Measurements from ENCODE around the gene MLEC. TPM values are rescaled to one million over a fixed set of nuclear protein-coding genes. Genes with fewer than 3 reads are reported as not detected.

The MLEC gene
- total RNA-seq, 2 experiments from 2014 or later = 74.5 to 96.2 TPM

DNA sequence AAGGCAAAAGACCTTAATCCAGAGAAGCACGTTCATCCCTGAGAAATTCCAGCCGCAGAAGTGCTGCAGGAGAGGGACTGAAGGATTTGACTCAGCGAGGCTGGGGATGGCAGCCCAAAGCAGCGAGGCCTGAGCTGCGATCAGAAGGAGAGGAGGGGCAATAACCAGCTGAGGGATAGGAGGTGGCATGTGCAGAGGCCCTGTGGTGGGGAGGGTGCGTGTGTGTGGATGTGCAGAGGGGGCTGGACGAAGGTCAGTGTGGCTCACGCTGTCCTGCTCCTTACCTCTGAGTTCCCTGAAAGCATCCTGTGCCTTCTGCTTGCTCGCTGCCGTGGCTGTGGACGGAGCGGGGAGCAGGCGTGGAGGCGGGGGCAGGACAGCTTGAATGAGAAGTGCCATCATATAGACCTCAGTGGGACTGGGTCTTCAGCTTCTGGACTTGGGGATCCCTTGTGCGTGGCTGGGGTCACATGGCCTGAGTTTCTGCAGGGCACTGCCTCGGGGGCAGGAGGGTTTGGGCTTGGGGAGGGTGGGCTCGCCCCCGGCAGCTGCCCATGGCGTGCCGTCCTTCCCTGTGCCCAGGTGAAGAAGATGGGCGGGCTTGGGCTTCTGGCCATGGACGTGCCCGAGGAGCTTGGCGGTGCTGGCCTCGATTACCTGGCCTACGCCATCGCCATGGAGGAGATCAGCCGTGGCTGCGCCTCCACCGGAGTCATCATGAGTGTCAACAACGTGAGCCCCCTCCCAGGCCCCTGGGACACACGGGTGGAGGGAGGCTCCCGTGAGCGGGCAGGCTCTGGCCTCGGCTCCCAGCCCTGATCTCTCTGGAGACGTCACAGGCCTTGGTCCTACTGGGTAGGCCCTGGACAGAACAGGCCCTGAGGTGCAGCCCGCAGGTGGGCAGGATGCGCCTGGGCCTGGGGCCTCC is 49.7 kb downstream of the MLEC start:
- CTCF ChIA-PET = no interaction called here
- Mint-ChIP-seq H3K27ac (no peak overlapping the region), H3K4me1 (no peaks in the 10 kb centered on the region), H3K27me3 (no peaks in the 10 kb centered on the region), H3K9me3 (ENCODE audit: low read depth) (no peaks in the 10 kb centered on the region), H3K4me3 (no peak overlapping the region), H3K36me3 (peaks cover 4% of the 10 kb centered on the region)
- no peak for ATAC-seq
- DNase-seq = no peak

DNA sequence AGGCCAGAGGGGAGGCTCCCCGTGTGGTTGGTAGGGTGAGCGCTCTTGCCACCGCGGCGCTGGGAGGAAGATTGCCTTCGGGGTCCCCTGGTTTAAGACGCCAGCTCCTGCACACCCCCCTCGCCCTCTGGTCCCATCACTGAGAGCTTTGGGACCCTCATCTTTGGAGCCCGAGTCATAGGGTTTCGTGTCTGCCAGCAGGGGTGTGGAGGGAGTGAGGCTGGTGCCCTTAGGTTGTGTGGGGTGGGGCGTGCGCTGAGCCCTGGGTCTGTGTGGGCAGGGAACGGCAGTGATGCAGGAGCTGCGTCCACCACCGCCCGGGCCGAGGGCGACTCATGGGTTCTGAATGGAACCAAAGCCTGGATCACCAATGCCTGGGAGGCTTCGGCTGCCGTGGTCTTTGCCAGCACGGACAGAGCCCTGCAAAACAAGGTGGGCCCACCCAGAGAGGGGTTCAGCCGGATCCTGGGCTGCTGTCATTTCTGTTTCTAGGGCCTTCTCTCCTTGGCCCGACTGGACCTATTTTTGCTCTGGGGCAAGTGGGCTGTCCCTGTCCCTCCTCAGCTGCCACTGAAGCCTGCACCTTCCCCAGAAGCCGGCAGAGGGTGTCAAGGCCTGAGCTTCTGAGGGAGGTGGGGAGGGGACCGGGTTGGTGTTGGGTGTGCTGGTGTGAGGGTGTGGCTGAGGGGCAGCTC is 50.8 kb downstream of the MLEC start:
- DNase-seq (no peak), ATAC-seq (no peak)
- no peaks in the 10 kb centered on the region for H3K9me3 Mint-ChIP-seq (ENCODE audit: low read depth)
- no peak overlapping the region for H3K27ac Mint-ChIP-seq
- H3K4me3 Mint-ChIP-seq = no peak overlapping the region
- H3K4me1 Mint-ChIP-seq = no peaks in the 10 kb centered on the region
- CTCF ChIA-PET = no interaction called here
- H3K27me3 Mint-ChIP-seq = no peaks in the 10 kb centered on the region
- peaks cover 2% of the 10 kb centered on the region for H3K36me3 Mint-ChIP-seq

DNA sequence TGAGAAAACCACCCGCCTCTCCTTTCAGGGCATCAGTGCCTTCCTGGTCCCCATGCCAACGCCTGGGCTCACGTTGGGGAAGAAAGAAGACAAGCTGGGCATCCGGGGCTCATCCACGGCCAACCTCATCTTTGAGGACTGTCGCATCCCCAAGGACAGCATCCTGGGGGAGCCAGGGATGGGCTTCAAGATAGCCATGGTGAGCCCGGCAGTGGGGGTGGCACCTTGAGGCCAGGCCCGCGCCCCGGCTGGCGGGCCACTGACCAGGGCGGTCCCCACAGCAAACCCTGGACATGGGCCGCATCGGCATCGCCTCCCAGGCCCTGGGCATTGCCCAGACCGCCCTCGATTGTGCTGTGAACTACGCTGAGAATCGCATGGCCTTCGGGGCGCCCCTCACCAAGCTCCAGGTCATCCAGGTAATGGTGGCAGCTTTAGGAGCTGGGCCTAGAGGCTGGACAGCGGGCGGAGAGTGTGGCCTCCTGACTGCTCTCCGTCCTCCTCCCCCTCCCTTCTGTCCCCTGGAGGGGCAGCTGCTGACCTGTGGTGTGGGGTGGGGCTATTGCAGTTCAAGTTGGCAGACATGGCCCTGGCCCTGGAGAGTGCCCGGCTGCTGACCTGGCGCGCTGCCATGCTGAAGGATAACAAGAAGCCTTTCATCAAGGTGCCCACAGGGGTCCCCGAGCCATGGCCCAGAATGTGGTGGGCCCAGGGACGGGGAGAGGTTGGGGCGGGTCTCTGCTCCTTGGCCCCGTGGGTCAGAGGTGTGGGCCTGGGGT is 51.5 kb downstream of the MLEC start:
- no peaks in the 10 kb centered on the region for H3K4me1 Mint-ChIP-seq
- H3K27me3 Mint-ChIP-seq = no peaks in the 10 kb centered on the region
- CTCF ChIA-PET = no interaction called here
- H3K4me3 Mint-ChIP-seq = no peak overlapping the region
- no peak overlapping the region for H3K27ac Mint-ChIP-seq
- no peaks in the 10 kb centered on the region for H3K9me3 Mint-ChIP-seq (ENCODE audit: low read depth)
- ATAC-seq = no peak
- peaks cover 2% of the 10 kb centered on the region for H3K36me3 Mint-ChIP-seq
- DNase-seq = no peak

DNA sequence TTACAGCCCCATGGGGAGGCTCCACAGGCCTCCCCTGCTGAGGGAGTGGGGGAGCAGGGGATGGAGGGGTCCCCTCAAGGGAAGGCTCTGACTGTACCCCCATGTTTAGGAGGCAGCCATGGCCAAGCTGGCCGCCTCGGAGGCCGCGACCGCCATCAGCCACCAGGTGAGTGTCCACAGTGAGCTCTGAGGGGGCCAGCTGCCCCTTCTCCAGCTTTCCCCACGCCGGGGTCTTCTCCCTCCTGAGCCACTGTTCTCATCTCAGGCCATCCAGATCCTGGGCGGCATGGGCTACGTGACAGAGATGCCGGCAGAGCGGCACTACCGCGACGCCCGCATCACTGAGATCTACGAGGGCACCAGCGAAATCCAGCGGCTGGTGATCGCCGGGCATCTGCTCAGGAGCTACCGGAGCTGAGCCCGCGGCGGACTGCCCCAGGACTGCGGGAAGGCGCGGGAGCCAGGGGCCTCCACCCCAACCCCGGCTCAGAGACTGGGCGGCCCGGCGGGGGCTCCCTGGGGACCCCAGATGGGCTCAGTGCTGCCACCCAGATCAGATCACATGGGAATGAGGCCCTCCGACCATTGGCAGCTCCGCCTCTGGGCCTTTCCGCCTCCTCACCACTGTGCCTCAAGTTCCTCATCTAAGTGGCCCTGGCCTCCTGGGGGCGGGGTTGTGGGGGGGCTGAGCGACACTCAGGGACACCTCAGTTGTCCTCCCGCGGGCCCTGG is 52.2 kb downstream of the MLEC start:
- H3K9me3 Mint-ChIP-seq (ENCODE audit: low read depth) = no peaks in the 10 kb centered on the region
- ATAC-seq (no peak), DNase-seq (no peak)
- H3K27ac Mint-ChIP-seq = no peak overlapping the region
- CTCF ChIA-PET = no interaction called here
- no peaks in the 10 kb centered on the region for H3K4me1 Mint-ChIP-seq
- H3K4me3 Mint-ChIP-seq = no peak overlapping the region
- H3K27me3 Mint-ChIP-seq = no peaks in the 10 kb centered on the region
- H3K36me3 Mint-ChIP-seq = no peaks in the 10 kb centered on the region

DNA sequence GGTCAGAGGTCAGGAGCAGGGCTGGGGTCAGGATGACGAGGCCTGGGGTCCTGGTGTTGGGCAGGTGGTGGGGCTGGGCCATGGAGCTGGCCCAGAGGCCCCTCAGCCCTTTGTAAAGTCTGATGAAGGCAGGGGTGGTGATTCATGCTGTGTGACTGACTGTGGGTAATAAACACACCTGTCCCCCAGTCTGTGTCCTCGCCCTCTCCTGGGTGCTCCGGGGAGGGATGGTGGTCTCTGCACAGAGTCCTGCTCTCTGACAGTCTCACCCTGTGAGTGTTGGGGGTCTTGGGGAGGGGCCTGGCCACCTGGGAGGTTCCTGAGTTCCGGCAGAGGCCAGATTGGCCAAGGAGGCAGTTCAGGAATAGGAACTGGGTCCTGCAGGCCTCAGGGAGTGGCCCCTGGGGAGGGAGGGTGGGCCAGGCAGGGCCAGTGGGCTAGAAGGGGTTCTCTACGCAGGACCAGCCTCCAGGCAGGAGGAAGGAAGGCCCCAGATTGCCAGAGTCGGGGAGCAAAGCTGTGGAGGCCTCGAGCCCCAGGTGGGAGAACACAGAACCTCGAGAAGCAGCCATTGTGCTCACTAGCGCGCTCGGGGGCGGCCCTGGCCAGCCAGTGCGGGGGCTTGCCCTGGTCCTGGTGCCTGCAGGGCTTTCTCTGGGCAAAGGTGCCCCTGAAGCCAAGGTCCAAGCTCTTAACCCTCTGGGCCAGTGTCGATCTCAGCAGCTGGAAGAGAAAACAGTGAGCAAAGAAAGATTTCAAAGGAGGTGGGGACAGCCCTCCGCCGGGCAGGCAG is 53.1 kb downstream of the MLEC start:
- H3K4me1 Mint-ChIP-seq = no peaks in the 10 kb centered on the region
- CTCF ChIA-PET = no interaction called here

DNA sequence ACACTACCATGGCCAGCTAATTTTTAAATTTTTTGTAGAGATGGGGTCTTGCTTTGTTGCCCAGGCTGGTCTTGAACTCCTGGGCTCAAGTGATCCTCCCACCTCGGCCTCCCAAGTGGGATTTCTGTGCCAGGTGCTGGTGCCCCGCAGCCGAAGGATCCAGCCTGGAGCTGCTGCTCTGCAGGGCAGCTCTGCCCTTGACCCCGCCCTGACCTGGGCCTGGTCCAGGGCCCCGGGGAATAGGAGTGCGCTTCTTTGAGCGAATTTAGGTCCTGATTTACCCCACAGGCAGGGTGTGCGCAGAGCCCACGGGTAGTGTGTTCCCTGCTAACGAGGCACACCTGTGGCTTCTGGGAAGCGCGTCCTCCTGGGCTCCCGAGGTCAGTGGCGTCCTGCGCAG is 53.9 kb downstream of the MLEC start:
- DNase-seq (no peak), ATAC-seq (no peak)
- Mint-ChIP-seq H3K4me1 (no peaks in the 10 kb centered on the region), H3K9me3 (ENCODE audit: low read depth) (no peaks in the 10 kb centered on the region), H3K27ac (no peak overlapping the region), H3K36me3 (no peaks in the 10 kb centered on the region), H3K27me3 (no peaks in the 10 kb centered on the region), H3K4me3 (no peak overlapping the region)
- CTCF ChIA-PET = no interaction called here

More for the DNA sequence above, 53.1 kb downstream of the MLEC start:
- ATAC-seq = no peak
- no peaks in the 10 kb centered on the region for H3K9me3 Mint-ChIP-seq (ENCODE audit: low read depth)
- DNase-seq = no peak
- H3K36me3 Mint-ChIP-seq = no peaks in the 10 kb centered on the region
- H3K27me3 Mint-ChIP-seq = no peaks in the 10 kb centered on the region
- H3K27ac Mint-ChIP-seq = no peak overlapping the region
- H3K4me3 Mint-ChIP-seq = no peak overlapping the region

DNA sequence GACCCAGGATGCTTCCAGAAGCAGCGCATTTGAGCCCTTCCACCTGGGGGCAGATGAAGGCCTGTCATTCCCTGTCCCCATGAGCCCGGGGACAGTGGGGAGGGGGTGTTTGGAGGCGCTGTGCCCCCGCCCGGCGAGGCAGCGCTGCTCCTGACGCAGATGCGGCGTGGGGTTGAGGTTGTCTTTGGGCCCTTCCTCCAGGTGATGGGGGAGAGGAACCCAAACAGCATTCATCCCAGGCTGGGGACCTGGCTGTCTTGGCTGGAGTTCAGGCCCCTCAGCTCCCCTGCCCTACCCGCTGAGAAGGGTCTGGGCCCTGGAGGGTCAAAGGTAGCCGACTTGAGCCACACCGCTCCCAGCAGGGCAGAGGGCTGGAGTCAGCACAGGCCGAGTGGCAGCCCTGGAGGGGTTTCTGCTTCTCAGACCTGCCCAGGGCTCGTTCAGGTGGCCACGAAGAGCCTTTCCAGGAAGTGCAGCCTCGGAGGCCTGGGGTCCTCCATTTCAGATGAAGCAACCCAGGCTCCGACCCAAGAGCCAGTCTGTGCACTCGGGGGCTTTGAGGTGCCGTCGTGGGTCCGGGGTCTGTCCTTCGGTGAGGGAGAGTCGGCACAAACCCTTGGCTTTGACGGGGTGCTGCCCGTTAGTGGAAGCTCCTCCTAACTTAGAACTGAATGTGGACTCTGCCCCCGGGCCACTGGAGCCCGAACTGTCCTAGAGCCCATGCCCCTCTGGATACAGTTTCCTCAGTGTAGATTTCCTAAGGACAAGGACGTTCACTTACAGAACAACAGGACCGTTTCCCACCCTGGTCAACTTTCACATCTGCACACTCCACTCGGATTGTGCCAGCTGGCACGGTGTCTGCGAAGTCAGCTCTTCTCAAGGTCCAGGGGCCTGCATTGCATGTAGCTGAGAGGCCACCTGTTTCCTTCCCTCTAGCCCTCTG is 54.8 kb downstream of the MLEC start:
- ATAC-seq (no peak), DNase-seq (no peak)
- CTCF ChIA-PET = no interaction called here
- H3K36me3 Mint-ChIP-seq = no peaks in the 10 kb centered on the region
- no peaks in the 10 kb centered on the region for H3K4me1 Mint-ChIP-seq
- H3K9me3 Mint-ChIP-seq (ENCODE audit: low read depth) = no peaks in the 10 kb centered on the region
- H3K27me3 Mint-ChIP-seq = no peaks in the 10 kb centered on the region
- H3K4me3 Mint-ChIP-seq = no peak overlapping the region
- H3K27ac Mint-ChIP-seq = no peak overlapping the region

DNA sequence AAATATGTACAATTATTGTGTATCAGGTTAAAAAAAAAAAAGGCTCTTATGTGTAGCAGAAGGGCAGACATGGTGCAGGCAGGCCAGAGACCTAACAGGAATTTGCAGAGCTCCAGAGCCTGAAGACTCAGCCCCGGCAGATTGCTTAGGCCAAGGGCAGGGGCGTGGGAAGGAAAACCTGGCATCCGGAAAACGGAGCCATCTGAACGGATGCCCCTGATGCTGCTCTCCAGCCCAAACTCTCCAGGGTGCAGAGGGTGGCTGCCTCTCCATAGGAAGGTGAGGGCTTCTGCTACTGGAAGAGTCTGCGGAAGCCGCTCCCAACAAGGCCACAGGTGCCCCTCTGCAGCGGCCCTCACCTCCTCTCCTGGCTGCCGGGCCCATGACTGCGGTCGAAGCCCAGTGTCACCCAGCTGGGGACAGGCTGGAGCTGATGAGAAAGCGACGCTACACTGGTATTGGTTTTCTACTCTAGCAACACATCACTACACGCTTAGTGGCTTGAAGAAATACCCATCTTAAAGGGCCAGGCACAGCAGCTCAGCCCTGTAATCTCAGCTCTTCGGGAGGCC is 58.1 kb downstream of the MLEC start:
- CTCF ChIA-PET = interaction anchor here (1.8 kb wide), 1 partner anchor 97 kb away, joined by 5 read pairs; no protein-coding TSS in a partner anchor

DNA sequence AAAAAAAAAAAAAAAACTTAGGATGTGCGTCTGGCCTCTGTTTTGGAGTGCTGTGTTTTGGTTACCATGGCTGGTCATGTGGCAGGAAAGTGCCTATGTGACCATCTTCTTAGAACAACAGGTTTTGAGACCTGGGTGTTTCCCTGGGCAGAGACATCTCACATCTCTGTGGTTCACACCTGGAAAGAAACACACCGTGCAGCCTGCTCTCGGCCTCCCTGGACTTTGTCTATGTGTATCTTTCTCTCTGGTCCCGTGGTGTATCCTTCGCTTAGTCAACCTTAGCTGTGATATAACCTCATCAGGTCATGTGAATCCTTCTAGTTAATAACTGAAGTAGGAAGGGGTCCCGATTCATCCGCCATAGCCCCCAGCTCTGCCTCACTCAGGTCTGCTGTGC is 61.3 kb downstream of the MLEC start:
- no peaks in the 10 kb centered on the region for H3K27me3 Mint-ChIP-seq
- no peaks in the 10 kb centered on the region for H3K9me3 Mint-ChIP-seq (ENCODE audit: low read depth)
- no peak for ATAC-seq
- no peak overlapping the region for H3K27ac Mint-ChIP-seq
- H3K4me3 Mint-ChIP-seq = no peak overlapping the region
- no peaks in the 10 kb centered on the region for H3K36me3 Mint-ChIP-seq
- DNase-seq = no peak
- CTCF ChIA-PET = no interaction called here
- no peaks in the 10 kb centered on the region for H3K4me1 Mint-ChIP-seq

More for the DNA sequence above, 58.1 kb downstream of the MLEC start:
- no peaks in the 10 kb centered on the region for H3K4me1 Mint-ChIP-seq
- no peak overlapping the region for H3K4me3 Mint-ChIP-seq
- no peaks in the 10 kb centered on the region for H3K9me3 Mint-ChIP-seq (ENCODE audit: low read depth)
- ATAC-seq (no peak), DNase-seq (no peak)
- no peaks in the 10 kb centered on the region for H3K27me3 Mint-ChIP-seq
- H3K36me3 Mint-ChIP-seq = no peaks in the 10 kb centered on the region
- no peak overlapping the region for H3K27ac Mint-ChIP-seq

DNA sequence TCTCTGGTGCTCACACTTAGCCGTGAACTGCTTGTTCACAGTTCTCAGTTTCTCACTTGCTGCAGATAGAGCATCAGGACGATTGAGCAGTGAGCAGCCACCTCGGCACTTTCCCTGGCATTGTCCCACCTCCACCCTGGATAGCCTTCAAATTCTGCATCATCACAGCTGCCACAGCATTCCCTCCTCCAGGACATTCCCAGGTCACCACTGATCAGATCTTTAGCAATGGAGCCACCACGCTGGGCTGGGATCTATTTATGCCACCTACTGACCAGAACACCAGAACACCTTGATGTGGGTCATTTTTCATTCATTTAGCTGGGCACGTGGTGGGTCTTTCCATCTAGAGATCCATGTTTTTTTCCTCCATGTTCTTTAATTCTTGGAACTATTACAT is 62.3 kb downstream of the MLEC start:
- peaks cover 2% of the 10 kb centered on the region for H3K9me3 Mint-ChIP-seq (ENCODE audit: low read depth)
- H3K4me3 Mint-ChIP-seq = no peak overlapping the region
- ATAC-seq (no peak), DNase-seq (no peak)
- no peaks in the 10 kb centered on the region for H3K4me1 Mint-ChIP-seq
- CTCF ChIA-PET = interaction anchor here (0.8 to 1.7 kb wide), 2 partner anchors 100 to 222 kb away, joined by 3 to 7 read pairs; no protein-coding TSS in a partner anchor
- peaks cover 1% of the 10 kb centered on the region for H3K36me3 Mint-ChIP-seq
- no peaks in the 10 kb centered on the region for H3K27me3 Mint-ChIP-seq
- H3K27ac Mint-ChIP-seq = no peak overlapping the region

DNA sequence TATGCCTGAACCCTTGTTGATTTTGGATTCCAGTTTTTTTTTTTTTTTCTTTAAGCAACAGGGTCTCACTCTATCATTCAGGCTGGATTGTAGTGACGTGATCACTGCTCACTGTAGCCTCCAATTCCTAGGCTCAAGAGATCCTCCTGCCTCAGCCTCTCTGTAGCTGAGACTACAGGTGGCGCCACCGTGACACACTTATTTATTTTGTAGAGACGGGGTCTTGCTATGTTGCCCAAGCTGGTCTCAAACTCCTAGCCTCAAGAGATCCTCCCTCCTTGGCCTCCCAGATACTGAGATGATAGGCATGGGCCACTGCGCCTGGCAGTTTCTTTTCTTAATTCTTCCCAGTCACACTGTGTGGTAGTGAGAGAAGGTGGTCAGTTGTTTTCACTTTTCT is 63.9 kb downstream of the MLEC start:
- no peaks in the 10 kb centered on the region for H3K27me3 Mint-ChIP-seq
- ATAC-seq = no peak
- DNase-seq = no peak
- CTCF ChIA-PET = no interaction called here
- H3K27ac Mint-ChIP-seq = no peak overlapping the region
- peaks cover 7% of the 10 kb centered on the region for H3K36me3 Mint-ChIP-seq
- H3K9me3 Mint-ChIP-seq (ENCODE audit: low read depth) = peaks cover 6% of the 10 kb centered on the region
- H3K4me3 Mint-ChIP-seq = no peak overlapping the region
- H3K4me1 Mint-ChIP-seq = no peaks in the 10 kb centered on the region
